ENCODE measurements around the gene FUT3.

FUT3 gene

DNA sequence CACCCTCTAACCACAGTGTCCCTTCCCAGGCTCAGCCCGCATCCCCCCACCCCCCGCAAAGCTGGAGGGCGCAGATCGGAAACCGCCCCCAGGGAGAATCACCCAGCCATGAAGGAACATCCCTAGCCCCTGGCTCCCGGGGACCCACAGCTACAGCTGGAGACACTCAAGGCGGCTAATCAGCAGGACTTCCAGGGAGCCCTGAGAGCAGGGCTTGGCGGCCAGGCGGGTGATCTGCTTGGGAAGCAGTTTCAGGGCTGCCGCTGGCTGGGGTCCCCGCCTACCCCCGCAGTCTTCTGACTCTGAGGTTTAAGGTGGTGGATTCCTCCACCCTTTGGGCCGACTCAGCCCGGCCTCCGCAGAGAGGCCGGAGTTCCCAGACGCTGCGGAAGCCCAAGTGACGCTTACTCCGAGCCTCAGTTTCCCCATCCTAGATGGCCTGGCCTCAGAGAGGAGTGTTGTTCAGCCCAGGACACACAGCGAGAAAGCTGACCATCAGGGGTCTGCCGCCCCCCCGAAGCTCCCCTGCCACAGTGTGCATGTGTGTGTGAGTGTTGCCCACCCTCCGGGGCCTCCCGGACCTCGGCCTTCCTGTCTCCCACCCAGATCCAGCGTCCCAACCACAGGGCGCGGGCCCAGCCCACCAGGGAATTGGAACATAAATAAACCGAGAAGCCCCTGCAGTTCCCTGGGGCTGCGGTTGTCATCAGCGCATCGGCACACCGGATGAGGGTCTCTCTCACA, 21.5 kb downstream of the FUT3 start:
- Histone ChIP-seq H3K9me2 (replicated peaks; ENCODE audit: insufficient read depth, low read length) (no peaks in the 10 kb centered on the region), H3K79me2 (ENCODE audit: insufficient read depth, low read length) (no peaks in the 10 kb centered on the region), H3K4me2 (ENCODE audit: low read depth, low read length, poor library complexity, severe bottlenecking) (no peak overlapping the region), H3F3A (ENCODE audit: insufficient read depth) (no peaks in the 10 kb centered on the region), H3K9me3 (ENCODE audit: insufficient read depth, low read length) (no peaks in the 10 kb centered on the region), H3K27ac (ENCODE audit: low read depth, low read length) (no peak overlapping the region), H3K27me3 (ENCODE audit: low read length) (no peaks in the 10 kb centered on the region), H3K36me3 (ENCODE audit: low read length) (no peaks in the 10 kb centered on the region), H3K4me3 (ENCODE audit: insufficient read depth, low read length, poor library complexity, severe bottlenecking) (no peak overlapping the region), H3K9ac (ENCODE audit: low read length) (no peak overlapping the region), H4K20me1 (ENCODE audit: low read depth, low read length) (no peaks in the 10 kb centered on the region), H2AFZ (ENCODE audit: low read depth, low read length, severe bottlenecking) (no peak overlapping the region)
- TF ChIP-seq EZH2phosphoT487 (conservative IDR thresholded peaks at IDR 0.05; ENCODE audit: low read length), result no peak
- TF ChIP-seq, protein P1, sequence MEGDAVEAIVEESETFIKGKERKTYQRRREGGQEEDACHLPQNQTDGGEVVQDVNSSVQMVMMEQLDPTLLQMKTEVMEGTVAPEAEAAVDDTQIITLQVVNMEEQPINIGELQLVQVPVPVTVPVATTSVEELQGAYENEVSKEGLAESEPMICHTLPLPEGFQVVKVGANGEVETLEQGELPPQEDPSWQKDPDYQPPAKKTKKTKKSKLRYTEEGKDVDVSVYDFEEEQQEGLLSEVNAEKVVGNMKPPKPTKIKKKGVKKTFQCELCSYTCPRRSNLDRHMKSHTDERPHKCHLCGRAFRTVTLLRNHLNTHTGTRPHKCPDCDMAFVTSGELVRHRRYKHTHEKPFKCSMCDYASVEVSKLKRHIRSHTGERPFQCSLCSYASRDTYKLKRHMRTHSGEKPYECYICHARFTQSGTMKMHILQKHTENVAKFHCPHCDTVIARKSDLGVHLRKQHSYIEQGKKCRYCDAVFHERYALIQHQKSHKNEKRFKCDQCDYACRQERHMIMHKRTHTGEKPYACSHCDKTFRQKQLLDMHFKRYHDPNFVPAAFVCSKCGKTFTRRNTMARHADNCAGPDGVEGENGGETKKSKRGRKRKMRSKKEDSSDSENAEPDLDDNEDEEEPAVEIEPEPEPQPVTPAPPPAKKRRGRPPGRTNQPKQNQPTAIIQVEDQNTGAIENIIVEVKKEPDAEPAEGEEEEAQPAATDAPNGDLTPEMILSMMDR (IDR thresholded peaks at IDR 0.05; ENCODE audit: insufficient read depth, low read length, poor library complexity, severe bottlenecking), result no peak

DNA sequence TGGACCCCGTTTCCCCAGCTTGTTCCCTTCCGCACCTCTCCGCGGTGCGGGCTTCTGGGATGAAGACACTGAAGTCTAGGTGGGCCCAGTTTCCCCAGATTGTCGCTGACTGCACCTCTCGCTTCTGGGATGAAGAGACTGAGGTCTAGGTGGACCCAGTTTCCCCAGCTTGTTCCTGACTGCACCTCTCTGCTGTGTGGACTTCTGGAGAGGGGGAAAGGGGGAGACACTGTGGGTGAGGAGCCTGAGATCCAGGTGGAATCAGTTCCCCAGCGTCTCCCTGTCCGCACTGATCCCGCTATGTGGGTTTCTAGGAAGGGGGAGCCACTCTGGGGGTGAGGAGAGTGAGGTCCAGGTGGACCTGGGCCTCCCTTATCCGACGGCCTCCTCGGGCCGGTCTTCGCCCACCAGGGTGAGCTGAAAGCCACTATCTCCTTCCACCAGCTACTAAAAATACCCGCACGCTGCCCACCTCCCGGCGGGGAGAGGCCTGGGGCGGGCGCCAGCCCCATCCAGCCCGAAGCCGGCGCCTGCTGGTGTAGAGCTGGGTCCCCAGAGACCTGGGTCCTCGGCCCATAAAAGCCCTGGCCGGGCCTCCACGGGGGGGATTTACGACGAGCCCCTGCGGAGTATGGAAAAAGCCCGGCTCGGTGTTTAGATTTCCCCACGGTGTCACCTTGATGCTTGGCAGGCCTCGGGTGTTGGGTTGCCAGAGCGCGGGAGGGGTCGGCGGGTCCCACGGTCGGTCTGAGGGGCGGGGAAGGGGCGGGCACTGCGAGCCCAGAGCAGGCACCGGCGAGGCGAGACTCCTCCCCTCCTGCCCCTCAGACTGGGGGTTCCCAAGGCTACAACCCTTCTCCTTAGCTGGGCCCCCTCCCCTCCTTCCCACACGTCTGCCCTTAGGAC, 22.3 kb downstream of the FUT3 start:
- H4K20me1 ChIP-seq (ENCODE audit: low read depth, low read length), result no peaks in the 10 kb centered on the region
- H3F3A ChIP-seq (ENCODE audit: insufficient read depth), result no peaks in the 10 kb centered on the region
- no peak overlapping the region for H3K4me3 ChIP-seq (ENCODE audit: insufficient read depth, low read length, poor library complexity, severe bottlenecking)
- H3K9me2 ChIP-seq (replicated peaks; ENCODE audit: insufficient read depth, low read length), result no peaks in the 10 kb centered on the region
- no peak for TF ChIP-seq EZH2phosphoT487 (conservative IDR thresholded peaks at IDR 0.05; ENCODE audit: low read length)
- TF ChIP-seq, protein P1 (IDR thresholded peaks at IDR 0.05; ENCODE audit: insufficient read depth, low read length, poor library complexity, severe bottlenecking), result no peak
- no peaks in the 10 kb centered on the region for H3K36me3 ChIP-seq (ENCODE audit: low read length)
- H2AFZ ChIP-seq (ENCODE audit: low read depth, low read length, severe bottlenecking), result no peak overlapping the region
- no peak overlapping the region for H3K4me2 ChIP-seq (ENCODE audit: low read depth, low read length, poor library complexity, severe bottlenecking)
- H3K9me3 ChIP-seq (ENCODE audit: insufficient read depth, low read length), result no peaks in the 10 kb centered on the region
- no peaks in the 10 kb centered on the region for H3K27me3 ChIP-seq (ENCODE audit: low read length)
- no peak overlapping the region for H3K27ac ChIP-seq (ENCODE audit: low read depth, low read length)
- no peak overlapping the region for H3K9ac ChIP-seq (ENCODE audit: low read length)
- H3K79me2 ChIP-seq (ENCODE audit: insufficient read depth, low read length), result no peaks in the 10 kb centered on the region

DNA sequence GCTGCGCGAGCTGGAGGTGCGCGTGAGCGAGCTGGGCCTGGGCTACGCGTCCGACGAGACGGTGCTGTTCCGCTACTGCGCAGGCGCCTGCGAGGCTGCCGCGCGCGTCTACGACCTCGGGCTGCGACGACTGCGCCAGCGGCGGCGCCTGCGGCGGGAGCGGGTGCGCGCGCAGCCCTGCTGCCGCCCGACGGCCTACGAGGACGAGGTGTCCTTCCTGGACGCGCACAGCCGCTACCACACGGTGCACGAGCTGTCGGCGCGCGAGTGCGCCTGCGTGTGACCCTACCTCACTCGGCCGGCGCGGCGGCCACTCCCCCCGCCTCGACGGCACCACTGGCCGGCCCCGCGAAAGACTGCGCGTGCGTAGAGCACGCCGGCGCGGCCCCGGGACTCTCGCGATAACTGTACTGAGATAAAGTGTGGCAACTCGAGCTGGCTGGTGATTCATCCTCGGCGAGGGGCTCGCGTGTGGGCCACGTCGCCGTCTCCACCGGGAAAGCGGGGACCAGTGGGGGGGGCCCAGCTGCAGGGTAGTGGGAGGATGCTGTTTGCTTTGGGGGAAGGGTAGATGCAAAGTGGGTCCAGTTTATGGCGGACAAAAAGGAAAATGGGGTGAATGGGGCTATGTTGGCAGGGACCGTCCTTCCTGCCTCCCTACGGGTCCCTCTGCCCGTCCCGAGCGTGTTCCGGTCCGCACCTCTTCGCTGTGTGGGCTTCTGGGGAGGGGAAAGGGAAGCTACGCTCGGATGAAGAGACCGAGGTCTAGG, 23.2 kb downstream of the FUT3 start:
- no peaks in the 10 kb centered on the region for H3K79me2 ChIP-seq (ENCODE audit: insufficient read depth, low read length)
- H3K9ac ChIP-seq (ENCODE audit: low read length), result no peak overlapping the region
- no peaks in the 10 kb centered on the region for H4K20me1 ChIP-seq (ENCODE audit: low read depth, low read length)
- H3K27me3 ChIP-seq (ENCODE audit: low read length), result no peaks in the 10 kb centered on the region
- no peaks in the 10 kb centered on the region for H3K9me2 ChIP-seq (replicated peaks; ENCODE audit: insufficient read depth, low read length)
- no peak overlapping the region for H2AFZ ChIP-seq (ENCODE audit: low read depth, low read length, severe bottlenecking)
- H3K4me2 ChIP-seq (ENCODE audit: low read depth, low read length, poor library complexity, severe bottlenecking), result no peak overlapping the region
- no peak overlapping the region for H3K27ac ChIP-seq (ENCODE audit: low read depth, low read length)
- H3K36me3 ChIP-seq (ENCODE audit: low read length), result no peaks in the 10 kb centered on the region
- TF ChIP-seq EZH2phosphoT487 (conservative IDR thresholded peaks at IDR 0.05; ENCODE audit: low read length), result no peak
- TF ChIP-seq, protein P1 (IDR thresholded peaks at IDR 0.05; ENCODE audit: insufficient read depth, low read length, poor library complexity, severe bottlenecking), result no peak
- H3K9me3 ChIP-seq (ENCODE audit: insufficient read depth, low read length), result no peaks in the 10 kb centered on the region
- H3K4me3 ChIP-seq (ENCODE audit: insufficient read depth, low read length, poor library complexity, severe bottlenecking), result no peak overlapping the region
- no peaks in the 10 kb centered on the region for H3F3A ChIP-seq (ENCODE audit: insufficient read depth)

Data from SU-DHL-6 (cell line).